Panc1 (cell line): ENCODE results near the gene AGFG1. TPM values are rescaled to one million over a fixed set of nuclear protein-coding genes. Genes with fewer than 3 reads are reported as not detected.

ENCODE experiments used
- ATAC-seq: fragments of 200-7000 bp; cut with Tn5 transposase; 2 replicates; pipeline ENCODE4 v1.9.1; 2020; ENCODE audit warnings: mild to moderate bottlenecking, moderate library complexity
- BruUV-seq: library from RNA; stranded (reverse); fragments of 400-500 nt; replicated peaks from 2 replicates; lab custom pipeline; 2021; lab: Mats Ljungman, UMichigan
- CTCF ChIA-PET: fragments of 300-600 bp; sonication (Branson Sonifier 250); formaldehyde crosslinking; loops from one replicate; lab custom pipeline; 2022; ENCODE audit warnings: antibody characterized with exemption; lab: Charles Lee
- POLR2A ChIA-PET: fragments of 300-600 bp; sonication (Branson Sonifier 250); formaldehyde crosslinking; loops from one replicate; lab custom pipeline; 2022; ENCODE audit warnings: antibody characterized with exemption; lab: Charles Lee
- DNase-seq: peaks from one replicate; pipeline ENCODE4 v3.0.0-alpha.2; 2010; ENCODE audit warnings: low read depth, low spot score
- H3K27ac ChIP-seq: 2 replicates; pipeline ENCODE4 v1.5.1; 2011; ENCODE audit warnings: mild to moderate bottlenecking, low read length, inconsistent platforms
- H3K27me3 ChIP-seq: fragments of 200-500 bp; sonication (Bioruptor generic); 2 replicates; pipeline ENCODE4 v1.6.0; 2014; ENCODE audit warnings: low read length, inconsistent platforms; ENCODE audit not compliant: control insufficient read depth, insufficient read depth
- H3K36me3 ChIP-seq: fragments of 200-500 bp; sonication (Bioruptor generic); 2 replicates; pipeline ENCODE4 v1.5.1; 2014; ENCODE audit warnings: inconsistent platforms, mild to moderate bottlenecking, low read length, moderate library complexity; ENCODE audit not compliant: control insufficient read depth, insufficient read depth
- H3K4me1 ChIP-seq: 2 replicates; pipeline ENCODE4 v1.5.1; 2011; ENCODE audit warnings: inconsistent platforms, mild to moderate bottlenecking, low read length, moderate library complexity; ENCODE audit not compliant: control insufficient read depth, insufficient read depth
- H3K4me3 ChIP-seq, 2 experiments: 2 replicates each; pipeline ENCODE4 v1.5.1; 2011 to 2012; ENCODE audit warnings: low read depth in 2 of 2, low read length in 2 of 2, mild to moderate bottlenecking in 2 of 2, inconsistent platforms in 1 of 2, moderate library complexity in 1 of 2
- H3K9me3 ChIP-seq: fragments of 200-500 bp; sonication (Bioruptor generic); 2 replicates; pipeline ENCODE4 v1.5.1; 2014; ENCODE audit warnings: low read depth, mild to moderate bottlenecking, inconsistent platforms, low read length, moderate library complexity; ENCODE audit not compliant: control insufficient read depth, insufficient read depth
- POLR2AphosphoS5 ChIP-seq: IDR thresholded peaks from 2 replicates; pipeline ENCODE4 v1.6.1; 2012; ENCODE audit warnings: mild to moderate bottlenecking, low read depth, low read length, moderate library complexity
- SIN3A ChIP-seq: IDR thresholded peaks from 2 replicates; pipeline ENCODE4 v1.6.1; 2012; ENCODE audit warnings: low read depth, mild to moderate bottlenecking, low read length, moderate library complexity, borderline replicate concordance; ENCODE audit not compliant: insufficient read depth
- TCF7L2 ChIP-seq: IDR thresholded peaks from 2 replicates; pipeline ENCODE4 v1.6.1; 2011; ENCODE audit warnings: mild to moderate bottlenecking, low read depth, low read length, inconsistent platforms
- in situ Hi-C: cut with HindIII; loops from 2 replicates; pipeline ENCODE4 v1.10.0; 2016; ENCODE audit warnings: low sequenced_read_pairs, low pct_unique_long_range_greater_than_20kb
- intact Hi-C: fragments of 100-400 bp; cut with micrococcal nuclease; formaldehyde crosslinking; loops from one replicate; pipeline ENCODE4 v1.10.0; 2022; ENCODE audit not compliant: unreplicated experiment
- total RNA-seq: library from RNA; stranded (reverse); gene quantifications from one replicate; pipeline ENCODE4 v1.2.1, GENCODE V29; 2021; ENCODE audit not compliant: unreplicated experiment
- TF ChIP-seq, protein P1 (sequence below), 2 experiments: IDR thresholded peaks; 2 replicates each; pipeline ENCODE4 v1.6.1; 2011 to 2012; ENCODE audit warnings: low read depth in 2 of 2, control low read depth in 1 of 2, low read length in 1 of 2, mild to moderate bottlenecking in 1 of 2, moderate library complexity in 1 of 2; ENCODE audit not compliant: insufficient read depth in 1 of 2
- TF ChIP-seq, protein P2 (sequence below): fragments of 450-650 bp; IDR thresholded peaks from 2 replicates; pipeline ENCODE4 v1.5.1; 2017; ENCODE audit warnings: mild to moderate bottlenecking

The AGFG1 gene
- total RNA-seq, 1 experiment from 2014 or later: 98.5 TPM

- Histone ChIP-seq H3K36me3 (no peaks in the 10 kb centered on the region), H3K9me3 (no peaks in the 10 kb centered on the region), H3K27me3 (peaks cover 3% of the 10 kb centered on the region; the same call in 1 of the 2 replicates), H3K4me1 (no peaks in the 10 kb centered on the region), H3K27ac (no peak overlapping the region), H3K4me3 (no peak overlapping the region)
- TF ChIP-seq TCF7L2: no peak
- TF ChIP-seq SIN3A: no peak
- TF ChIP-seq POLR2AphosphoS5: no peak
- TF ChIP-seq, protein P1, sequence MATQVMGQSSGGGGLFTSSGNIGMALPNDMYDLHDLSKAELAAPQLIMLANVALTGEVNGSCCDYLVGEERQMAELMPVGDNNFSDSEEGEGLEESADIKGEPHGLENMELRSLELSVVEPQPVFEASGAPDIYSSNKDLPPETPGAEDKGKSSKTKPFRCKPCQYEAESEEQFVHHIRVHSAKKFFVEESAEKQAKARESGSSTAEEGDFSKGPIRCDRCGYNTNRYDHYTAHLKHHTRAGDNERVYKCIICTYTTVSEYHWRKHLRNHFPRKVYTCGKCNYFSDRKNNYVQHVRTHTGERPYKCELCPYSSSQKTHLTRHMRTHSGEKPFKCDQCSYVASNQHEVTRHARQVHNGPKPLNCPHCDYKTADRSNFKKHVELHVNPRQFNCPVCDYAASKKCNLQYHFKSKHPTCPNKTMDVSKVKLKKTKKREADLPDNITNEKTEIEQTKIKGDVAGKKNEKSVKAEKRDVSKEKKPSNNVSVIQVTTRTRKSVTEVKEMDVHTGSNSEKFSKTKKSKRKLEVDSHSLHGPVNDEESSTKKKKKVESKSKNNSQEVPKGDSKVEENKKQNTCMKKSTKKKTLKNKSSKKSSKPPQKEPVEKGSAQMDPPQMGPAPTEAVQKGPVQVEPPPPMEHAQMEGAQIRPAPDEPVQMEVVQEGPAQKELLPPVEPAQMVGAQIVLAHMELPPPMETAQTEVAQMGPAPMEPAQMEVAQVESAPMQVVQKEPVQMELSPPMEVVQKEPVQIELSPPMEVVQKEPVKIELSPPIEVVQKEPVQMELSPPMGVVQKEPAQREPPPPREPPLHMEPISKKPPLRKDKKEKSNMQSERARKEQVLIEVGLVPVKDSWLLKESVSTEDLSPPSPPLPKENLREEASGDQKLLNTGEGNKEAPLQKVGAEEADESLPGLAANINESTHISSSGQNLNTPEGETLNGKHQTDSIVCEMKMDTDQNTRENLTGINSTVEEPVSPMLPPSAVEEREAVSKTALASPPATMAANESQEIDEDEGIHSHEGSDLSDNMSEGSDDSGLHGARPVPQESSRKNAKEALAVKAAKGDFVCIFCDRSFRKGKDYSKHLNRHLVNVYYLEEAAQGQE (IDR thresholded peaks at IDR 0.05; ENCODE audit: insufficient read depth in 1 of 2, low read depth in 2 of 2, low read length in 1 of 2): no peak
- TF ChIP-seq, protein P2, sequence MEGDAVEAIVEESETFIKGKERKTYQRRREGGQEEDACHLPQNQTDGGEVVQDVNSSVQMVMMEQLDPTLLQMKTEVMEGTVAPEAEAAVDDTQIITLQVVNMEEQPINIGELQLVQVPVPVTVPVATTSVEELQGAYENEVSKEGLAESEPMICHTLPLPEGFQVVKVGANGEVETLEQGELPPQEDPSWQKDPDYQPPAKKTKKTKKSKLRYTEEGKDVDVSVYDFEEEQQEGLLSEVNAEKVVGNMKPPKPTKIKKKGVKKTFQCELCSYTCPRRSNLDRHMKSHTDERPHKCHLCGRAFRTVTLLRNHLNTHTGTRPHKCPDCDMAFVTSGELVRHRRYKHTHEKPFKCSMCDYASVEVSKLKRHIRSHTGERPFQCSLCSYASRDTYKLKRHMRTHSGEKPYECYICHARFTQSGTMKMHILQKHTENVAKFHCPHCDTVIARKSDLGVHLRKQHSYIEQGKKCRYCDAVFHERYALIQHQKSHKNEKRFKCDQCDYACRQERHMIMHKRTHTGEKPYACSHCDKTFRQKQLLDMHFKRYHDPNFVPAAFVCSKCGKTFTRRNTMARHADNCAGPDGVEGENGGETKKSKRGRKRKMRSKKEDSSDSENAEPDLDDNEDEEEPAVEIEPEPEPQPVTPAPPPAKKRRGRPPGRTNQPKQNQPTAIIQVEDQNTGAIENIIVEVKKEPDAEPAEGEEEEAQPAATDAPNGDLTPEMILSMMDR: no peak
- BruUV-seq: no TSS peak
- ChIA-PET POLR2A (no interaction called here), CTCF (no interaction called here)
- no peak for ATAC-seq
- in situ Hi-C loops: no loop called here
- DNase-seq: no peak
- intact Hi-C loops: no loop called here
Observed at GRCh38 chr2:227595797-227596196, 123.8 kb downstream of the AGFG1 start.

DNA sequence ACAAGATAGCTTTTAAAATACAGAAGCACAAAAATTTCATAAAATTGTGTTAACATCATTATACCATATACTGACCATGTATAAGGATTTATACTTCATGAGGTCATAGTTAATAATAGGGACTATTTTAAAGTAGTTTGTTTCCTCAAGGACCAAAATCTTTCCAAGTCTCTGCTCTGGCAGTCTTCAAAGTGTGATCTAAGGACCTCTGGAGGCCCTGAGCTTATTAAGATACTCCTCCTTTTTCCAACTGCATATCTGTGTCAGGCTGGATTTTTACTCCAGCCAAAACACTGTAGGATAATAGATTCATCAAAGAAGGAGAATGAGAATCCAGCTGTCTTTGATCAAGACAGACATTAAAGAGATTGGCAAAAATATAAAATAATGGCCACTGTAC, 125.1 kb downstream of the AGFG1 start:
- Histone ChIP-seq H3K9me3 (no peaks in the 10 kb centered on the region), H3K4me3 (no peak overlapping the region), H3K4me1 (no peaks in the 10 kb centered on the region), H3K27me3 (peaks cover 3% of the 10 kb centered on the region; the same call in 1 of the 2 replicates), H3K27ac (no peak overlapping the region), H3K36me3 (no peaks in the 10 kb centered on the region)
- ChIA-PET CTCF (interaction anchor here (0.8 kb wide), 1 partner anchor 169 kb away, joined by 4 read pairs; no protein-coding TSS in a partner anchor), POLR2A (no interaction called here)
- no peak for TF ChIP-seq SIN3A
- TF ChIP-seq, protein P2: no peak
- TF ChIP-seq TCF7L2: no peak
- no peak for TF ChIP-seq POLR2AphosphoS5
- TF ChIP-seq, protein P1 (IDR thresholded peaks at IDR 0.05; ENCODE audit: insufficient read depth in 1 of 2, low read depth in 2 of 2, low read length in 1 of 2): no peak
- in situ Hi-C loops: no loop called here
- intact Hi-C loops: no loop called here
- no peak for DNase-seq
- ATAC-seq: no peak
- BruUV-seq: no TSS peak
